Measurements from ENCODE around the gene CMTM6. TPM values are rescaled to one million over a fixed set of nuclear protein-coding genes. Genes with fewer than 3 reads are reported as not detected.
"Not testable (repeated sequence)": the region's sequence is repeated elsewhere in the genome, so short reads cannot be mapped to it uniquely, and the experiment has no call there.

Gene CMTM6
- total RNA-seq, 2 donors from 2014 or later, result 48.6 to 83.0 TPM

GRCh38 chr3:32440611-32441350, 61.9 kb downstream of the CMTM6 start:
- Mint-ChIP-seq H3K27me3 (no peaks in the 10 kb centered on the region), H3K27ac (no peak overlapping the region), H3K36me3 (no peaks in the 10 kb centered on the region), H3K9me3 (no peaks in the 10 kb centered on the region), H3K4me1 (ENCODE audit: low read depth in 2 of 2) (peaks cover 35 to 48% of the 10 kb centered on the region in 2 donors), H3K4me3 (no peak overlapping the region)
- ATAC-seq, result no peak
- DNase-seq (ENCODE audit: low spot score), result no peak

- Mint-ChIP-seq H3K4me3 (peak overlapping the region; percentile 59), H3K4me1 (ENCODE audit: low read depth in 2 of 2) (peaks cover 35 to 49% of the 10 kb centered on the region in 2 donors), H3K27ac (peak overlapping the region; percentile 51 to 63)
- H3K9me3 Mint-ChIP-seq; DNase-seq (ENCODE audit: low spot score); ATAC-seq; H3K27me3 Mint-ChIP-seq; H3K36me3 Mint-ChIP-seq: not testable (repeated sequence)
These were observed 63.2 kb downstream of the CMTM6 start for GRCh38 chr3:32439421-32439820.

GRCh38 chr3:32438596-32439344, 63.9 kb downstream of the CMTM6 start:
- Mint-ChIP-seq H3K4me3 (peak overlapping the region; percentile 59), H3K9me3 (no peaks in the 10 kb centered on the region), H3K4me1 (ENCODE audit: low read depth in 2 of 2) (peaks cover 32 to 43% of the 10 kb centered on the region in 2 donors), H3K27ac (peak overlapping the region; percentile 51 to 63), H3K36me3 (no peaks in the 10 kb centered on the region), H3K27me3 (no peaks in the 10 kb centered on the region)
- DNase-seq (ENCODE audit: low spot score), result no peak
- peak; percentile 79 for ATAC-seq

- Mint-ChIP-seq H3K27ac (peak overlapping the region in 1 of 2 donors; percentile 63), H3K4me1 (ENCODE audit: low read depth in 2 of 2) (peaks cover 33 to 43% of the 10 kb centered on the region in 2 donors), H3K4me3 (peak overlapping the region; percentile 27), H3K9me3 (no peaks in the 10 kb centered on the region), H3K36me3 (no peaks in the 10 kb centered on the region), H3K27me3 (no peaks in the 10 kb centered on the region)
- DNase-seq (ENCODE audit: low spot score) (no peak), ATAC-seq (no peak)
These were observed 64.8 kb downstream of the CMTM6 start for GRCh38 chr3:32437896-32438295.

- peak overlapping the region; percentile 62 for H3K4me3 Mint-ChIP-seq
- peak overlapping the region; percentile 40 to 61 for H3K27ac Mint-ChIP-seq
- peaks cover 39 to 47% of the 10 kb centered on the region in 2 donors for H3K4me1 Mint-ChIP-seq (ENCODE audit: low read depth in 2 of 2)
- no peak for DNase-seq (ENCODE audit: low spot score)
- no peaks in the 10 kb centered on the region for H3K9me3 Mint-ChIP-seq
- ATAC-seq, result peak in 1 of 2 donors; percentile 45
- H3K36me3 Mint-ChIP-seq, result no peaks in the 10 kb centered on the region
- H3K27me3 Mint-ChIP-seq, result no peaks in the 10 kb centered on the region
These were observed 65.8 kb downstream of the CMTM6 start for GRCh38 chr3:32436816-32437189.

- no peaks in the 10 kb centered on the region for H3K9me3 Mint-ChIP-seq
- ATAC-seq (peak in 1 of 2 donors; percentile 22), DNase-seq (ENCODE audit: low spot score) (no peak)
- H3K4me1 Mint-ChIP-seq (ENCODE audit: low read depth in 2 of 2), result peaks cover 40 to 49% of the 10 kb centered on the region in 2 donors
- peak overlapping the region; percentile 62 for H3K4me3 Mint-ChIP-seq
- H3K27ac Mint-ChIP-seq, result peak overlapping the region; percentile 40 to 61
- no peaks in the 10 kb centered on the region for H3K27me3 Mint-ChIP-seq
- H3K36me3 Mint-ChIP-seq, result no peaks in the 10 kb centered on the region
These were observed 66.5 kb downstream of the CMTM6 start for GRCh38 chr3:32435911-32436815.

- H3K9me3 Mint-ChIP-seq, result no peaks in the 10 kb centered on the region
- H3K4me1 Mint-ChIP-seq (ENCODE audit: low read depth in 2 of 2), result peaks cover 50 to 64% of the 10 kb centered on the region in 2 donors
- H3K27ac Mint-ChIP-seq, result peak overlapping the region in 1 of 2 donors; percentile 91
- no peak for DNase-seq (ENCODE audit: low spot score)
- no peaks in the 10 kb centered on the region for H3K36me3 Mint-ChIP-seq
- no peak for ATAC-seq
- H3K27me3 Mint-ChIP-seq, result no peaks in the 10 kb centered on the region
- H3K4me3 Mint-ChIP-seq, result no peak overlapping the region
These were observed 68.4 kb downstream of the CMTM6 start for GRCh38 chr3:32434206-32434605.

GRCh38 chr3:32432711-32433530, 69.7 kb downstream of the CMTM6 start:
- Mint-ChIP-seq H3K9me3 (no peaks in the 10 kb centered on the region), H3K4me1 (ENCODE audit: low read depth in 2 of 2) (peaks cover 54 to 65% of the 10 kb centered on the region in 2 donors), H3K27me3 (no peaks in the 10 kb centered on the region), H3K36me3 (no peaks in the 10 kb centered on the region), H3K4me3 (peak overlapping the region; percentile 83), H3K27ac (peak overlapping the region; percentile 89 to 91)
- DNase-seq (ENCODE audit: low spot score), result peak; percentile 63
- ATAC-seq, result peak; percentile 67 to 77

- Mint-ChIP-seq H3K27me3 (no peaks in the 10 kb centered on the region), H3K36me3 (no peaks in the 10 kb centered on the region), H3K9me3 (no peaks in the 10 kb centered on the region), H3K4me3 (peak overlapping the region; percentile 83), H3K4me1 (ENCODE audit: low read depth in 2 of 2) (peaks cover 60 to 71% of the 10 kb centered on the region in 2 donors), H3K27ac (peak overlapping the region; percentile 89 to 91)
- DNase-seq (ENCODE audit: low spot score) (no peak), ATAC-seq (peak in 1 of 2 donors; percentile 21)
These were observed 70.5 kb downstream of the CMTM6 start for GRCh38 chr3:32432045-32432710.

- Mint-ChIP-seq H3K27ac (peak overlapping the region; percentile 89 to 91), H3K4me1 (ENCODE audit: low read depth in 2 of 2) (peaks cover 62 to 72% of the 10 kb centered on the region in 2 donors)
These were observed 71.2 kb downstream of the CMTM6 start for GRCh38 chr3:32431481-32431880.

More at GRCh38 chr3:32431481-32431880, 71.2 kb downstream of the CMTM6 start:
- no peaks in the 10 kb centered on the region for H3K27me3 Mint-ChIP-seq
- H3K4me3 Mint-ChIP-seq, result no peak overlapping the region
- DNase-seq (ENCODE audit: low spot score) (no peak), ATAC-seq (no peak)
- H3K9me3 Mint-ChIP-seq, result no peaks in the 10 kb centered on the region
- H3K36me3 Mint-ChIP-seq, result no peaks in the 10 kb centered on the region
